DMS114 treated with DMSO at 0.1 percent for 48 hours (cell line): ENCODE data around the gene SPNS3.

ENCODE experiments used
- DNase-seq: peaks from one replicate; lab custom pipeline; 2025; ENCODE audit not compliant: unreplicated experiment; lab: John Stamatoyannopoulos, UW

Gene SPNS3

DNA sequence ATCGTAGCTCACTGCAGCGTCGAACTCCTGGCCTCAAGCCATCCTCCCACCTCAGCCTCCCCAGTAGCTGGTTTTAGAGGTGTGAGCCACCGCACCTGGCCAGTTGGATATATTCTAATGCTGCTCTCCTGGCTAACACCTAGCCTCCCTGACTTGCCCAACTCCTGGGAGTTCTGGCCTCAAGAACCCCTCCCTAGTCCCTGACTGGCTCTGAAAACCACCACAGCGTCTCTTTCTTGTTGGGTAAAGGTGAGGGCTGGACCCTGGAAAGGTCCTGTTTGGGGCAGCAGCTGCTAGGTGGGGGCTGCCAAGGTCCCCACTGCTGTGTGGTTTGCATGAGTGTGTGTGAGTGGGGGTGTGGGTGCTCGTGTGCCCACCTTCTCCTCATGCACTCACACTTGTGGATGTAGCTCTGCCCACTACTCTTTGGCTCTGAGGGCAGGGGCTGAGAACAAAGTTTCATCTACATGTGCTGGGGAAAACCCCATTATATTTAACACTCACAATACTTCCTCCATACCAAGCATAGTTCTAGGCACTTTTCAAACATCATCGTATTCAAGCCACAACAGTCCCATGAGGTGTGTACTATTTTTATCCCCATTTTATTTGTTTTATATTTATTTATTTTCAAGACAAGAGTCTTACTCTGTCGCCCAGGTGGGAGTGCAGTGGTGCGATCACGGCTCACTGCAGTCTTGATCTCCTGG, 7.1 kb upstream of the SPNS3 start:
- DNase-seq = no peak

GRCh38 chr17:4427505-4427904, 6.2 kb upstream of the SPNS3 start:
- DNase-seq = no peak

DNA sequence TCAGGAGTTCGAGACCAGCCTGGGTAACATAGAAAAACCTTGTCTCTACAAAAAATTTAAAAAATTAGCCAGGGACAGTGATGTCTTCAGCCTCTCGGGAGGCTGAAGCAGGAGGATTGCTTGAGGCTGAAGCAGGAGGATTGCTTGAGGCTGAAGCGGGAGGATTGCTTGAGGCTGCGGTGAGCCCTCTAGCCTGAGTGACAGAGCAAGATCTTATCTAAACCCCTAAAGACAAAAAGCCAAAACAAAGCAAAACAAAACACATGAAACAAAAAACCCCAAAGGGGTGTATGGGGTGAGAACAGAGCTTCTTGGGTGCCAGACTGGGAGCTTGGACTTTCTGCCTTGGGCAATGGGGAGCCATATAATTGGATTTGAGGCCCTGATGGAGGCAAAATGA, 2.6 kb downstream of the SPNS3 start:
- DNase-seq = no peak

DNA sequence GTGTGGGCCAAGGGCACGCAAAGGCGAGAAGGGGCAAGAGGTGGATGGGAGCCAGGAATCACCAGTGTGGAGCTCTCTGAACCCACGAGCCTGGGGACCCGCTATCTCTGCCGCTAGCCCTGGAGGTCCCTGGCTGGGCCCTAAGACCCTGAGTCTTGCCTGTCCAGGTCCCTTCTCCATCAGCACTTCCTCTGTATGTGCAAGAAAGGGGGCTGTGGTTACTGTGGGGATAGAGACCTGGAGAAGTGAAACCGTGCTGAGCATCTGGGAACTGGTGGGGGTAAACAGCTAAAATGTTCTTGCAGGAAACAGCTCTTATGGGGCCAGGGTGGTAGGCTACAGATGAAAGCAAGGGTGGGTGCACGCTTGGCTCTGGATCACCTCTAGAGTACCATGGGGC, 3.1 kb downstream of the SPNS3 start:
- no peak for DNase-seq

- DNase-seq = no peak
Observed at GRCh38 chr17:4438162-4438944, 4.6 kb downstream of the SPNS3 start.

- DNase-seq = no peak
Observed at GRCh38 chr17:4440021-4440420, 6.3 kb downstream of the SPNS3 start.

DNA sequence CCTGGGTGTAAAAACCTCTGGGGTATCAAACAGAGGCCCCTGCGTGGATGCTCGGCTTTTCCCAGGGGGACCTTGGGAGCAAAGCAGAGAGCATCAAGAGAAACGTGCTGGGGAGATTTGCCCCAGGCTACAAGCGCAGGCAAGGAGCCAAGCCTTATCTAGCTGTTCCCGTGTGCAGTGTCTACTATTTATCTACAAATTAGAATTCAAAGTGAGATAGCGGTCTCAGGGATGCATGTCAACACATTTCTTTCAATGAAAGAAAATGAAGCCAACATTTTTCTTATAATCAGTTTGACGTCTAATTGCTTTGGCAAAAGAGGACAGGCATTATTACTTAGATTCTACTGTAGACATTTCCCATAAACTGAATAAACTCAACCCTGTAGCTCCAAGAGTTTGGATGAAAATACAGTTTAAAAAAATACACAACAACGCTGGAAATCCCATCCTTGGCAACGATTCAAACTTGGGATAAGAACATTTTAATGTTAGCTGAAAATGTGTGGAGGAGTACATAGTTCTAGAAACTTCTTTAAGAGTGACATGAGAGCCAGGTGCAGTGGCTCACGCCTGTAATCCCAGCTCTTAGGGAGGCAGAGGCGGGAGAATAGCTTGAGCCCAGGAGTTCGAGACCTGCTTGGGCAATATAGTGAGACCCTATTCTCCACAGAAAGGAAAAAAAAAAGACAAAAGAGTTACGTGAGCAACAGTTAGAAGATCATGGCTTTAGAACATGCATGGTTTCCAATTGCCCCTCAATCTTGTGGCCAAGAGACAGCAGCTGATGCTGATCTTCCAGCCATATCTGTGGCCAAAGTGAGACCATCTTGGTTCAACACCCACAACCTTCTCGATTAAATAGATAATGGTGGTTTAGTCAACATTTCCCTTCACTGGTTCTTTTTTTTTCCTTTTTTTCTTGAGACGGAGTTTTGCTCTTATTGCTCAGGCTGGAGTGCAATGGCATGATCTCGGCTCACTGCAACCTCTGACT, 7.2 kb downstream of the SPNS3 start:
- DNase-seq = no peak

GRCh38 chr17:4442582-4442981, 8.8 kb downstream of the SPNS3 start:
- no peak for DNase-seq

- no peak for DNase-seq
Observed at GRCh38 chr17:4443476-4443875, 9.7 kb downstream of the SPNS3 start.

DNA sequence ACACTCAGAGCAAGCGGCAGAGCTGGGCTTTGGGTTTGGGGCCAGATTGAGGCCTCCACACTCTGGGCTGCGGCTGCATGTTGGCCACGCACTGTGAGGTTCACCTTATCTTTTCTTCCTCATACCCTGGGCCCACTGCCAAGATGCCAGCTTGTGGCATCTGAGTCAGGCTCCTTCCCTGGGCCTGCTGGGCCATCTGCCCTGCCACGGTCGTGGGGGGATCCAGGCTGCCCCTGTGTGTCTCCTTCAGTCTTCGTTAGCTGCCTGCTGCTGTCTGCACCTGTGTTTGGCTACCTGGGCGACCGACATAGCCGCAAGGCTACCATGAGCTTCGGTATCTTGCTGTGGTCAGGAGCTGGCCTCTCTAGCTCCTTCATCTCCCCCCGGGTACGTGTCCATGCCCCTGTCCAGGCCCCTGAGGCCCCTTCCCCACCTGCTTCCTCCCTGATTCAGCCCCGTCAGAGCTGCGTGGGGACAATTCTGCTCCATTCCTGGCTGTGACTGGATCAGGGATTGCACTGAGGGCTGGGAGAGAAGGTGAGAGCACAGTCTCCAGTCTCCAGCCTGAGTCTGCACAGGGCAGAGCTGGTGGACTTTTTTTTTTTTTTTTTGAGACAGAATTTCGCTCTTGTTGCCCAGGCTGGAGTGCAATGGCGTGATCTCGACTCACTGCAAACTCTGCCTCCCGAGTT, 11.2 kb downstream of the SPNS3 start:
- DNase-seq = no peak

- DNase-seq = no peak
Observed at GRCh38 chr17:4445731-4446130, 12.0 kb downstream of the SPNS3 start.

DNA sequence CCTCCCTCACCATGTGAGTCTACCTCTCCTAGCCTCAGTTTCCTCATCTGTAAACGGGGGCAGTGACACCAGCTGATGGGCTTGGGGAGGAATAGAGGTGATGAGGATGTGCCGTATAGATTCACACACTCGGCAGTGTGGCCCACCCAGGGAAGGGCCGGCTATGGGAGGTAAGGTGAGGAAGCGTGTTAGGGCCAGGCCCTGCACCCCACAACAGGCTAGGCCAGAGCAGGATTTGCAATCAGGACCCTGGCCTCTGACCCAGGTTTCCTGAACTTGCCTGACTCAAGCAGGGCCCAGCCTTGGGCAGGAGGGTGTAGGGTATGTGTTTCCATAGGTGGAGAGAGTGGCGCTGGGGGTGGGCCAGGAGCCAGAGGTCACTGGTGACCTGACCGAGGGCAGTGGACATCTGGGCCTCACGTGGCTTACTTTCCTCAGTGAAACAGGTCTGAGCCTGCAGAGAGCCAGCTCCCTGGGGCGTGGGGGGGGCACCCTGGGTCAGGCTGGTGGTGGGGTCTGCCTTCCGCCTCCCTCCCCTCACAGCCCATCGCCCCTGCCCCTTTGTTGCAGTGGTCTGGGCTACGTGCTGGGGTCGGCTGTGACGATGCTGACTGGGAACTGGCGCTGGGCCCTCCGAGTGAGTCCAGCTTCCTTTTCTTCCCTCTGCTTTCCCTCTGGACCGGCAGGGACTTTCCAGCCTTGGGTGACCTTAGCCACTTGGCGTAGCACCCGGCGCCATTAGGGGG, 12.8 kb downstream of the SPNS3 start:
- DNase-seq = no peak

GRCh38 chr17:4448197-4448980, 14.6 kb downstream of the SPNS3 start:
- DNase-seq = no peak

- no peak for DNase-seq
Observed at GRCh38 chr17:4449736-4450135, 16.0 kb downstream of the SPNS3 start.

GRCh38 chr17:4450710-4451316, 17.1 kb downstream of the SPNS3 start:
- no peak for DNase-seq

- no peak for DNase-seq
Observed at GRCh38 chr17:4453812-4454591, 20.3 kb downstream of the SPNS3 start.

DNA sequence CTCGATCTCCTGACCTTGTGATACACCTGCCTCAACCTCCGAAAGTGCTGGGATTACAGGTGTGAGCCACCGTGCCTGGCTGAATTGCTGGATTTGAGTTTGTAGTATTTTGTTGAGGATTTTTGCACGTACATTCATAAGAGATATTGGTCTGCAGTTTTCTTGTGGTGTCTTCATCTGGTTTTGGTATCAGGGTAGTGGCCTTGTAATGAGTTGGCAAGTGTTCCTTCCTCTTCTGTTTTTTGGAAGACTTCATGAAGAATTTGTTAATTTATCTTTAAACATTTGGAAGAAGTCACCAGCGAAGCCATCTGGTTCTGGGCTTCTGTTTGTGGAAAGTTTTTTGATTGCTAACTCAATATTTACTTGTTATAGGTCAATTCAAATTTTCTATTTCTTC, 26.9 kb downstream of the SPNS3 start:
- no peak for DNase-seq

DNA sequence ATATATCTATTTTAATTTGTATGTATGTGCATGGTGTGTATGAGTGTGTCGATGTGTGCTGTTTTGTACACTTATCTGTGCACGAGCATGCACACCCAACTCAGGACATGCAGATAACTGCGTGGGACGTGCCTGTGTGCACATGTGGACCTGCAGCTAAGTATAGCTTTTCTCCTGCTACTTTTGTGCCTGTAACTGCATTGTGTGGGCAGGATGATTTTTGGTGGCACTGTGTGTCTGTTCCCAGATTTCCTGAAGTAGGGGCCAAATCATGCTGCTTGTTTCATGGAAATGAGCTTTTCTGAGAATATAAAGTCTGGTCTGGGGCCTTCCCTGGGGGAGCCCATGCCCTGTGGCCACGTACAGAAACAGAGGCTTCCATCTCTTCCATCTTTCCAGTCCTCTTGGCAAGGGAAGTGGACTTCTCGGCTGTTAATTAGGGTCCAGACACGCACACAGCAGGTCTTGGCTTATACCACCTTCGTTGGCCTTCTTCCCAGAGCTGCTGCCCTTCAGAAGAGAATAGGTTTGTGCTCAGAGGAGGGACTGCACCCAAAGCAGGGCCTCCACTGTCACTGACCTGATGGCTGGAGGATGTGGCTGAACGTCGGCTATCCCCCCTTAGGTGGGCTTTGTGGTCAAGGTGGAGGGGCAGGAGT, 30.2 kb downstream of the SPNS3 start:
- DNase-seq = no peak
